ENCODE results near the gene SIX2.
A peak's percentile ranks its signal among the peaks of the same experiment; 100 is the strongest.
"Not testable (repeated sequence)": the region's sequence is repeated elsewhere in the genome, so short reads cannot be mapped to it uniquely, and the experiment has no call there.

SIX2 gene

DNA sequence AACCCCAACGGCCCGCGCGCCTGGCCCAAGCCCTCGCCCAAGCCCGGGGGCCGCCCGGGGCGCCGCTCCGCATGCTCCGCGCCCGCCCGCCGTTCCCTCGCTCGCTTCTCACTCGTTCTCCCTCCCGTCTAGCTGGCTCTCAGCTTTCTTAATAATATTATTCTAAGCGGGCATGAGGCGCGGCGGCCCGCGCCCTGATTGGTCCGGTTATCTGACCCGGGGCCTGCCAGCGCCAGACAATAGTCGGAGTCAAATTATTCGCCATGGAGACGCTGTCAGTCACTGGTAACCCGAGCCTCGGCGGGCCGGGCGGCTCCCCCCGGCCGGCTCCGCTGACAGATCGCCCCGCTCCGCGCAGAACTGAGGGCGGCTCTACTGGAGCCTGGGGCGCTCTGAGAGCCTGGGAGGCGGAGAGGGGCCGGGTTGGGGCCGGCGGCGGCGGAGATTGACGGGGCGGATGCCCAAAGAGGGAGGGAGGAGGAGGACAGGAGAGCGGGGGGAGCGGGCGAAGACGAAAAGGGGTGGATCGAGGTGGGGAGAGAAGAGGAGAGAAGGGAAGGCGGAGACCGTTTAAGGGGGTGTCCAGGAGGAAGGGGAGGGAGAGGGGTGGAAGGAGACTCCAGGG, at the start of gene SIX2:
TSS of gene SIX2 (minus strand) at position 150 of the 625 bp plus-strand sequence. CDS start 342 bp downstream, outside the sequence.
- DNase-seq, result peak; percentile 96 to 99

GRCh38 chr2:45055162-45055605, 45.9 kb upstream of the SIX2 start:
- no peak for DNase-seq

- no peak for DNase-seq
Measured at GRCh38 chr2:45053966-45054365, 44.7 kb upstream of the SIX2 start.

DNA sequence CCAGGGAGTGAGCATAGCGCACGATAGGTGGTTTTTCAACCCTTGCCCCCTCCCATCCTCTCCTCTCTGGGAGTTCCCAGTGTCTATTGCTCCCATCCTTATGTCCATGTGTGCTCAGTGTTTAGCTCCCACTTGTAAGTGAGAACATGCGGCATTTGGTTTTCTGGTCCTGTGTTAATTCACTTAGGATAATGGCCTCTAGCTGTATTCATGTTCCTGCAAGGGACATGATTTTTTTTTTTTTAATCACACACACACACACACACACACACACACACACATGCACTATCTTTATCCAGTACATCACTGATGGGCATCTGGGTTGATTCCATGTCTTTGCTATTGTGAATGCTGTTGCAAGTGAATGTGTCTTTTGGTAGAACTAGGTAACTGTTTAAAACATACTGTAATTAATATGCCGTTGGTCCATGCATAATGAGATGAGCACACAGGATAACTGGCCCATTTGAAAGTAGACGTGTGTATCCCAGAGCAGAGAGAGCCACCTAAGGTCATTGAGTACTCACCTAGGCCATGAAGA, 43.2 kb upstream of the SIX2 start:
- no peak for DNase-seq

- no peak for DNase-seq
Measured at GRCh38 chr2:45049569-45050336, 40.5 kb upstream of the SIX2 start.

DNA sequence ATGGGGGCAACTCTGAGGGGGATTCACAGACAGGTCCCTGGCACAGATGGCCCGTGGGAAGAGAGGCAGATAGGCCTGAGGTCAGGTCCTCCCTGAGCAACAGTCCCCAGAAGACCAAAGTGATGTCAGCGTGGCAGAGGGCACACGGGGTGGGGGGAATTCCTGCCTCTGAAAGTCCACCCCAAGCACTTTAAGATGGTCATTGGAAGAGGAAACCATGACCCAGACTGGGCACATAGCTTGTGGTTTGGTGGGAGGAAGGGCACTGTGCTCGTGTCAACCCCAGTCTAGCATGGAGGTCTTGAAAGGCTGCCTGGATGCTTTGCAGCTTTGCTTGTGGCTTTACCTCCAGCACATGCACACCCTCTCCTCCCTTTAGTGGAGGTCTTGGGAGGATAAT, 38.0 kb upstream of the SIX2 start:
- no peak for DNase-seq

- DNase-seq, result no peak
Measured at GRCh38 chr2:45046786-45047185, 37.5 kb upstream of the SIX2 start.

- DNase-seq, result peak in 1 of 2 experiments; percentile 38
Measured at GRCh38 chr2:45045706-45046105, 36.5 kb upstream of the SIX2 start.

GRCh38 chr2:45044916-45045315, 35.7 kb upstream of the SIX2 start:
- no peak for DNase-seq

DNA sequence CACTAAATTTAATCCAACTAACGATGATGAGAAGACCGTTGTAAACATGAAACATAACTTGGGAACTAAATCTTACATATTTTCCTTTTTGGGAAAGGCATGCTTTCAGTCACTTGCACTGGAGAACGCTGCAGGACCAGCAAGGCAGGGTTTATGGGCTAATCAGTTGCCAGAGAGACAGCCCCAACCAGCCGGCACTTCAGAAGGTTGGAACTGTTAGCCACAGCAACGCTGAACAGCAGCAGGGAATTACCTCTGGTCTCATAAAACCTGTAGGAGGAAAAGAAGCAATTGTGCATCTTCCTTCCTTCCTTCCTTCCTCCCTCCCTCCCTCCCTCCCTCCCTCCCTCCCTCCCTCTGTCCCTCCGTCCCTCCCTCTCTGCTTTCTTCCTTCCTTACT, 33.9 kb upstream of the SIX2 start:
- DNase-seq, result no peak

- DNase-seq, result no peak
Measured at GRCh38 chr2:45042401-45042800, 33.1 kb upstream of the SIX2 start.

- peak in 1 of 2 experiments; percentile 28 for DNase-seq
Measured at GRCh38 chr2:45040786-45041185, 31.5 kb upstream of the SIX2 start.

DNA sequence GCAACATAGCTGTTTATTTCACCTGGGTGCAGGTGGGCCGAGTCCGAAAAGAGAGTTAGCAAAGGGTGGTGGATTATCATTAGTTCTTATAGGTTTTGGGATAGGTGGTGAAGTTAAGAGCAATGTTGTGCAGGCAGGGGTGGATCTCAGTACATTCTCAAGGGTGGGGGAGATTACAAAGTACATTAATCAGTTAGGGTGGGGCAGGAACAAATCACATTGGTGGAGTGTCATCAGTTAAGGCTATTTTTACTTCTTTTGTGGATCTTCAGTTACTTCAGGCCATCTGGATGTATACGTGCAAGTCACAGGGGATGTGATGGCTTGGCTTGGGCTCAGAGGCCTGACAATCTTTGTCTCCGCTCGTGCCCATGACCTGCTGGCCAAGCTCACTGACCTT, 30.6 kb upstream of the SIX2 start:
- not testable (repeated sequence) for DNase-seq

GRCh38 chr2:45038861-45039260, 29.6 kb upstream of the SIX2 start:
- not testable (repeated sequence) for DNase-seq

GRCh38 chr2:45033302-45033701, 24.1 kb upstream of the SIX2 start:
- DNase-seq, result no peak

DNA sequence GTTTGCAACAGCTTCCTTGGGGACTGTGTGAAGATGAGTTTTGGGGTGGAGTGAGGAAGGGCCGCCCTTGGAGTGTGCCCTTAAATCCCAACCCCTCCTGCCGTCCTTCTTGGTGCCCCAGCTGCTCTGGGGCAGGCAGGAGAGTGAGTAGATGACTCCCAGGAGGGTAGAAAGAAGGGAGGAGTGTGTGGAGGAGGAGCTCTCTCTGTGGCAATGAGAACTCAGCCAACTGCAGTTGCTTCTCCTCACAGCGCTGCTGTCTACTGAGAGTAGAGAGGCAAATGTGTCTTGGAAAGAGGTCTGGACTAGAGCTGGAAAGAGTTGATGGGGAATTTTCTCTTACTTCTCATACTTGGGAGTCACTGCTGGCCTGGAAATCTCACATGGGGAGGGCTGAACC, 21.8 kb upstream of the SIX2 start:
- no peak for DNase-seq

- DNase-seq, result no peak
Measured at GRCh38 chr2:45030553-45030952, 21.3 kb upstream of the SIX2 start.

- DNase-seq, result peak; percentile 70 to 83
Measured at GRCh38 chr2:45029215-45029614, 20.0 kb upstream of the SIX2 start.

GRCh38 chr2:45028276-45028675, 19.0 kb upstream of the SIX2 start:
- DNase-seq, result no peak

- DNase-seq, result no peak
Measured at GRCh38 chr2:45026924-45027450, 17.7 kb upstream of the SIX2 start.

GRCh38 chr2:45024600-45025291, 15.5 kb upstream of the SIX2 start:
- DNase-seq, result peak; percentile 76 to 79

- no peak for DNase-seq
Measured at GRCh38 chr2:45024097-45024496, 14.8 kb upstream of the SIX2 start.

GRCh38 chr2:45020439-45020838, 11.2 kb upstream of the SIX2 start:
- no peak for DNase-seq
